K562 (cell line): Measurements from ENCODE around the gene KCNJ13. TPM values are rescaled to one million over a fixed set of nuclear protein-coding genes. Genes with fewer than 3 reads are reported as not detected.

Experiments
- ATAC-seq: fragments of 200-7000 bp; cut with Tn5 transposase; 3 replicates; pipeline ENCODE4 v1.9.1; 2020; ENCODE audit warnings: moderate library complexity
- BruUV-seq: library from RNA; stranded (reverse); fragments of 400-500 nt; replicated peaks from 2 replicates; lab custom pipeline; 2021; lab: Mats Ljungman, UMichigan
- CTCF ChIA-PET: fragments of 300-600 bp; formaldehyde crosslinking; extraction: SDS; loops from one replicate; lab custom pipeline; 2021; ENCODE audit warnings: low intra/inter-chr PET ratio; lab: Yijun Ruan, JAX
- POLR2A ChIA-PET: fragments of 300-600, 350-650 bp; sonication (Branson Sonifier 250); formaldehyde crosslinking; extraction: SDS; loops from one replicate; lab custom pipeline; 2021; ENCODE audit warnings: antibody characterized with exemption, inconsistent platforms; lab: Yijun Ruan, JAX
- DNase-seq, 4 experiments: peaks; one replicate each; pipeline versions ENCODE4 v3.0.0 to v3.0.0-alpha.2; 2011 to 2018; ENCODE audit warnings: low spot score in 3 of 4, mixed read lengths in 3 of 4; ENCODE audit errors: extremely low read depth in 1 of 4
- FAIRE-seq: peaks from 2 replicates; lab custom pipeline; 2011; peaks lifted over from hg19 to GRCh38; lab: Jason Lieb, UNC
- H2AFZ ChIP-seq: 2 replicates; pipeline ENCODE4 v1.6.0; 2011; ENCODE audit warnings: low read depth, low read length, control low read depth, inconsistent platforms
- H3K27ac ChIP-seq: fragments of 200-600 bp; 3 replicates; pipeline ENCODE4 v1.8.0; 2011; ENCODE audit warnings: low read depth, mild to moderate bottlenecking, control low read depth, inconsistent platforms, low read length, moderate library complexity, mixed read lengths; ENCODE audit errors: extremely low read depth
- H3K27me3 ChIP-seq, 2 experiments: fragments of 300-600 bp in 1 of 2; 2 replicates in 1 of 2; 3 replicates in 1 of 2; pipeline versions ENCODE4 v1.6.0 to v1.8.0; 2011; ENCODE audit warnings: inconsistent platforms in 2 of 2, low read length in 2 of 2, mild to moderate bottlenecking in 1 of 2, mixed read lengths in 1 of 2, moderate library complexity in 1 of 2; ENCODE audit not compliant: control insufficient read depth in 2 of 2, insufficient read depth in 2 of 2
- H3K36me3 ChIP-seq: fragments of 300-600 bp; 3 replicates; pipeline ENCODE4 v1.8.0; 2011; ENCODE audit warnings: mild to moderate bottlenecking, low read length, inconsistent platforms; ENCODE audit not compliant: control insufficient read depth, insufficient read depth
- H3K4me1 ChIP-seq, 2 experiments: fragments of 200-600 bp in 1 of 2; replicated peaks in 1 of 2; 2 replicates in 1 of 2; 3 replicates in 1 of 2; pipeline versions ENCODE4 v1.5.1 to v1.8.0; 2011; ENCODE audit warnings: inconsistent platforms in 2 of 2, low read length in 2 of 2, mild to moderate bottlenecking in 1 of 2, mixed read lengths in 1 of 2, moderate library complexity in 1 of 2; ENCODE audit not compliant: control insufficient read depth in 2 of 2, insufficient read depth in 2 of 2
- H3K4me2 ChIP-seq: 2 replicates; pipeline ENCODE4 v1.6.1; 2011; ENCODE audit warnings: low read length, control low read depth, inconsistent platforms, mixed read lengths; ENCODE audit not compliant: insufficient read depth
- H3K4me3 ChIP-seq: fragments of 200-600 bp; sonication (generic), shearing (Covaris generic); 2 replicates; pipeline ENCODE4 v1.5.1; 2016; ENCODE audit warnings: control low read depth, inconsistent platforms
- H3K79me2 ChIP-seq: fragments of 200-600 bp; 3 replicates; pipeline ENCODE4 v1.8.0; 2011; ENCODE audit warnings: low read length, inconsistent platforms; ENCODE audit not compliant: control insufficient read depth, insufficient read depth
- H3K9ac ChIP-seq, 2 experiments: 2 replicates each; pipeline versions ENCODE4 v1.6.0 to v1.6.1; 2011; ENCODE audit warnings: low read depth in 2 of 2, low read length in 2 of 2, control low read depth in 1 of 2, inconsistent platforms in 1 of 2, mild to moderate bottlenecking in 1 of 2, mixed read lengths in 1 of 2; ENCODE audit not compliant: insufficient read depth in 1 of 2
- H3K9me1 ChIP-seq: one replicate; pipeline ENCODE4 v1.6.0; 2011; ENCODE audit warnings: inconsistent platforms, mild to moderate bottlenecking, low read length, moderate library complexity; ENCODE audit not compliant: control insufficient read depth, insufficient read depth
- H3K9me3 ChIP-seq: replicated peaks from 2 replicates; pipeline ENCODE4 v1.5.1; 2011; ENCODE audit warnings: low read depth, low read length, inconsistent platforms; ENCODE audit not compliant: control insufficient read depth, insufficient read depth
- H4K20me1 ChIP-seq: replicated peaks from 2 replicates; pipeline ENCODE4 v1.6.1; 2011; ENCODE audit warnings: low read length, inconsistent platforms, mixed read lengths; ENCODE audit not compliant: control insufficient read depth, insufficient read depth
- CBX5 ChIP-seq: IDR thresholded peaks from 2 replicates; pipeline ENCODE4 v1.6.1; 2014; ENCODE audit warnings: low read depth, borderline replicate concordance
- FOXJ3 ChIP-seq: sonication (generic); formaldehyde crosslinking; IDR thresholded peaks from 2 replicates; pipeline ENCODE4 v1.4.0; 2020; ENCODE audit warnings: mild to moderate bottlenecking, missing genetic modification reagents
- MCM7 ChIP-seq, 2 experiments: fragments of 450-650 bp; IDR thresholded peaks; 2 replicates each; pipeline ENCODE4 v1.6.1; 2016 to 2018
- NR4A1 ChIP-seq, 2 experiments: fragments of 250-450 bp in 1 of 2; fragments of 450-650 bp in 1 of 2; sonication (Bioruptor Pico) in 1 of 2; IDR thresholded peaks; 2 replicates each; pipeline versions ENCODE4 v1.4.0 to v1.6.1; 2016 to 2020; ENCODE audit warnings: mild to moderate bottlenecking in 2 of 2, missing compliant biosample characterization in 1 of 2, missing genetic modification characterization in 1 of 2, moderate library complexity in 1 of 2
- POLR2G ChIP-seq: fragments of 200-400 bp; formaldehyde crosslinking; IDR thresholded peaks from 2 replicates; pipeline ENCODE4 v1.6.1; 2017; ENCODE audit warnings: low read depth, mild to moderate bottlenecking, antibody characterized with exemption, low read length, moderate library complexity
- RAD51 ChIP-seq: fragments of 450-650 bp; IDR thresholded peaks from 2 replicates; pipeline ENCODE4 v1.7.1; 2016; ENCODE audit warnings: low read depth, mild to moderate bottlenecking, borderline replicate concordance
- SP2 ChIP-seq: IDR thresholded peaks from 2 replicates; pipeline ENCODE4 v1.6.1; 2011; ENCODE audit warnings: mild to moderate bottlenecking, low read depth, low read length, moderate library complexity; ENCODE audit not compliant: poor library complexity, severe bottlenecking; ENCODE audit errors: extremely low read depth
- SUPT5H ChIP-seq: fragments of 450-650 bp; IDR thresholded peaks from 2 replicates; pipeline ENCODE4 v1.6.1; 2016
- TAF9B ChIP-seq: fragments of 450-650 bp; IDR thresholded peaks from 2 replicates; pipeline ENCODE4 v1.6.1; 2018; ENCODE audit warnings: mild to moderate bottlenecking; ENCODE audit not compliant: partially characterized antibody
- TCF15 ChIP-seq: fragments of 250-450 bp; sonication (Bioruptor Pico); IDR thresholded peaks from 2 replicates; pipeline ENCODE4 v1.8.0; 2022; ENCODE audit warnings: moderate library complexity, mild to moderate bottlenecking, inconsistent platforms
- TCFL5 ChIP-seq: fragments of 250-450 bp; sonication (Bioruptor Pico); conservative IDR thresholded peaks from 2 replicates; pipeline ENCODE4 v1.6.1; 2021; ENCODE audit warnings: mild to moderate bottlenecking, moderate library complexity, matching md5 sums
- ZFP91 ChIP-seq: sonication (generic); formaldehyde crosslinking; IDR thresholded peaks from 2 replicates; pipeline ENCODE4 v1.8.0; 2022; ENCODE audit warnings: mild to moderate bottlenecking, missing genetic modification reagents
- ZFX ChIP-seq: sonication (generic); formaldehyde crosslinking; IDR thresholded peaks from 2 replicates; pipeline ENCODE4 v1.8.0; 2022; ENCODE audit warnings: mild to moderate bottlenecking, missing genetic modification reagents, moderate library complexity
- ZNF133 ChIP-seq: fragments of 250-450 bp; sonication (Bioruptor Pico); IDR thresholded peaks from 2 replicates; pipeline ENCODE4 v1.4.0; 2020; ENCODE audit warnings: mild to moderate bottlenecking
- ZNF830 ChIP-seq: fragments of 250-450 bp; sonication (Bioruptor Pico); IDR thresholded peaks from 2 replicates; pipeline ENCODE4 v1.5.0; 2021; ENCODE audit warnings: mild to moderate bottlenecking
- ZSCAN29 ChIP-seq: fragments of 450-650 bp; IDR thresholded peaks from 2 replicates; pipeline ENCODE4 v1.6.1; 2017
- whole genome bisulfite sequencing: fragments of 100-300 bp; shearing (Covaris generic); methylation state at CpG from one replicate; pipeline ENCODE4 v1.1.6; 2016; ENCODE audit warnings: low coverage, mixed read lengths; ENCODE audit not compliant: insufficient coverage; ENCODE audit errors: missing lambda C conversion rate; 5-methylcytosine and 5-hydroxymethylcytosine counted together
- in situ Hi-C: fragments of 300-500 bp; cut with MboI; formaldehyde crosslinking; loops from 4 replicates; pipeline ENCODE4 v1.15.0; 2018; ENCODE audit warnings: inconsistent platforms, mixed read lengths
- intact Hi-C: fragments of 100-400 bp; cut with micrococcal nuclease; formaldehyde crosslinking; loops from 2 replicates; pipeline ENCODE4 v1.14.2; 2022
- polyA plus RNA-seq, 8 experiments: library from polyadenylated mRNA; depleted of rRNA in 4 of 8; stranded (reverse) in 5 of 8; unstranded in 3 of 8; fragments of >200 nt; fragmentation: Nextera tagmentation in 2 of 8; fragmentation: Illumina TruSeq in 1 of 8; extraction: Ambion mirVana in 2 of 8; extraction: Trizol in 1 of 8; gene quantifications; 2 replicates each; pipeline versions ENCODE4 v1.2.1 to v1.2.3, GENCODE V29; 2011 to 2014; ENCODE audit warnings: inconsistent platforms in 1 of 8, missing spikeins in 1 of 8
- total RNA-seq, 7 experiments: library from RNA; depleted of rRNA in 6 of 7; stranded (reverse); fragments of >200 nt in 6 of 7; fragmentation: Illumina TruSeq in 2 of 7; extraction: Trizol in 2 of 7; gene quantifications; 2 replicates each; pipeline versions ENCODE4 v1.2.1 to v1.2.3, GENCODE V29; 2011 to 2021; ENCODE audit warnings: low replicate concordance in 1 of 7

Gene KCNJ13
- total and polyA plus RNA-seq, 9 of the 15 experiments (the other 6 are each of a cell fraction or from before 2014, with no cell fraction given), result 0.45 TPM; not detected in 8

- no peak overlapping the region for H3K4me2 ChIP-seq
- no peaks in the 10 kb centered on the region for H4K20me1 ChIP-seq
- H2AFZ ChIP-seq, result no peak overlapping the region
- 94% methylated on average over 4 of the region's 4 CpGs for WGBS
- H3K9me1 ChIP-seq, result no peaks in the 10 kb centered on the region
- in situ Hi-C loops (no loop called here), intact Hi-C loops (no loop called here)
- H3K4me3 ChIP-seq, result no peak overlapping the region
- H3K9me3 ChIP-seq, result no peaks in the 10 kb centered on the region
- no peak for FAIRE-seq
- peaks cover 92% of the 10 kb centered on the region for H3K36me3 ChIP-seq
- no peak for DNase-seq
- H3K27ac ChIP-seq, result no peak overlapping the region
- ChIA-PET POLR2A (no interaction called here), CTCF (no interaction called here)
- no peak overlapping the region for H3K9ac ChIP-seq
- no TSS peak for BruUV-seq
- no peak for ATAC-seq
- no peaks in the 10 kb centered on the region for H3K79me2 ChIP-seq
- H3K27me3 ChIP-seq, result no peaks in the 10 kb centered on the region
- no peaks in the 10 kb centered on the region for H3K4me1 ChIP-seq
- no peak for TF ChIP-seq ZNF830
- no peak for TF ChIP-seq FOXJ3 (CRISPR knock-in tag)
- TF ChIP-seq TCFL5 (CRISPR knock-in tag), result no peak
- no peak for TF ChIP-seq CBX5
- no peak for TF ChIP-seq ZSCAN29
- no peak for TF ChIP-seq TAF9B
- TF ChIP-seq ZFX (CRISPR knock-in tag), result no peak
- TF ChIP-seq TCF15 (CRISPR knock-in tag), result no peak
- TF ChIP-seq RAD51, result no peak
- no peak for TF ChIP-seq ZFP91 (CRISPR knock-in tag)
- TF ChIP-seq NR4A1 (CRISPR knock-in tag; IDR thresholded peaks at IDR 0.05), result no peak
- no peak for TF ChIP-seq NR4A1 (tag; IDR thresholded peaks at IDR 0.05)
- no peak for TF ChIP-seq POLR2G
- TF ChIP-seq MCM7 (IDR thresholded peaks at IDR 0.05), result no peak
- no peak for TF ChIP-seq SP2
- TF ChIP-seq ZNF133 (CRISPR knock-in tag), result no peak
- no peak for TF ChIP-seq SUPT5H
These were observed 15.2 kb upstream of the KCNJ13 start for GRCh38 chr2:232791518-232791917.
